Measurements from ENCODE around the gene NEDD8.
A peak's percentile ranks its signal among the peaks of the same experiment; 100 is the strongest.

Gene NEDD8

DNA sequence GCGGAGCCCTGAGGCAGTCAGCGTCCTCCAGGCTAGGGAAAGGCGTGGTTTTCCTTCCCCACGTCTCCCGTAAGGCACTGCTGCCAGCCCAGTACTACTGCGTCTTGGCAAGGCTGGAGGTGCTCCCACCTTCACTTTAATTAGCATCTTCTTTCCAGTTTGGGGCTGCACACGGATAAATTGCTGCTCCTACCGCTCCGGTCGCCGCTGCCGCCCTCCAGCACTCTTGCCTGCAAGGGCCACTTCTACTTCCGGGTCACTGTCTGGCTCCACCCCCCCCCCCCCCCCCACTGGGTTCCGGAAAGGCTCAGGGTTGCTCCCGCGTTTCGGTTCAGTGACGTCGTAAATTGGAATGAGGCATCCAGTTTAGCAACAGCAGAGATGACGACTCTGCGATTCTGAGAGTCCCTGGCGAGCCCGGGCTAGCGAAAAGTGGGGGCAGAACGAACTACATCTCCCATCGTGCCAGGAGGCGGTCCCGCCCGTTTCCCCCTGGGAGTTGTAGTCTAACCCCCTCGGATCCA lies at the start of gene NEDD8:
TSS of gene NEDD8 (minus strand) at position 247 of the 524 bp plus-strand sequence. CDS start at position 147, 100 bp downstream.
- DNase-seq, result peak; percentile 97

DNA sequence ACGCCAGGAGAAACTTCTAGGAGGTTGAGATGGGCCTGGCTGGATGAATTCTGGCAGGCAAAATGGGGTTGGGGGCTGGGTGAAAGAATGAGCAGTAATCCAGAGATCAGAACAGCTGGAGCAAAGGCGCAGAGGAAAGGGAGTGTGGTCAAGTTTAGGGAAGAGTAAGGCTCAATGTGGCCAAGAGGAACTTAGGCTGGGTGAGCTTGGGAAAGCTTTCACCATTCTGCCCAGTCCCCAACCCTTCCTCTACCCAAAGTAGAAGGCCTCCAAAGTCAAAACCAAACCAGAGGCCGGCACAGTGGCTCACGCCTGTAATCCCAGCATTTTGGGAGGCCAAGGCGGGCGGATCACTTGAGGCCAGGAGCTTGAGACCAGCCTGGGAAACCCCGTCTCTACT lies 49.5 kb upstream of the NEDD8 start:
- DNase-seq, result no peak

DNA sequence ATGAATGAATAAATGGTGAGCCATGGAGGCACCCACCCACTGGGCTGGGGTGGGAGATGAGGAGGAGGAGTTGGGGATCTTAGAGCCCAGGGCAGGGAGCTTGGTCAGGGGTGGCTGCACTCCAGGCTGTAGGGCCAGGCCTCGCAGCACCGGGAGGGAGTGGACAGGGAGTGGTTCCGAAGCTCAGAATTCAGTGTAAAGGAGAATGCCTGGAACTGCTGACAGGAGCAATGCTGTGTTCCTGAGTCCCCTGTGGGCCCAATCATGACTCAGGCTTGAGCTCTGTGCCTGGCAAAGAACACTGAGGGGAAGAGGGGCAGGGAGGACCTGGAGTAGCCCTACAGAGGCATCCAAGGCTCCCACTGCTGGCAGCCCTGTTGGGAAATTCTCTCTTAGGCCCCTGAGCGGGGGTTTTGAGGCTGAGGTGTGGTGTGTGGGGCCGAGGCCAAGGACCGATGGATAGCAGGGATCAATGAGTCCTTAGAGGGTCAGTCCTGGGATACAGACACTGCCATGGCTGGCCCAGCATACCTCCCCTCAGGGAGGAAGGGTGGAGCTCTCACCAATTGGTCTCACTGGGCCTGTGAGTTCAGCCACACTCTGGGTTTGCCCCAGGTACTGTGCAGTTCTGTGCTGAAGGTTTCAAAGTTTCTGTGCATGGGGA lies 48.8 kb upstream of the NEDD8 start:
- no peak for DNase-seq

DNA sequence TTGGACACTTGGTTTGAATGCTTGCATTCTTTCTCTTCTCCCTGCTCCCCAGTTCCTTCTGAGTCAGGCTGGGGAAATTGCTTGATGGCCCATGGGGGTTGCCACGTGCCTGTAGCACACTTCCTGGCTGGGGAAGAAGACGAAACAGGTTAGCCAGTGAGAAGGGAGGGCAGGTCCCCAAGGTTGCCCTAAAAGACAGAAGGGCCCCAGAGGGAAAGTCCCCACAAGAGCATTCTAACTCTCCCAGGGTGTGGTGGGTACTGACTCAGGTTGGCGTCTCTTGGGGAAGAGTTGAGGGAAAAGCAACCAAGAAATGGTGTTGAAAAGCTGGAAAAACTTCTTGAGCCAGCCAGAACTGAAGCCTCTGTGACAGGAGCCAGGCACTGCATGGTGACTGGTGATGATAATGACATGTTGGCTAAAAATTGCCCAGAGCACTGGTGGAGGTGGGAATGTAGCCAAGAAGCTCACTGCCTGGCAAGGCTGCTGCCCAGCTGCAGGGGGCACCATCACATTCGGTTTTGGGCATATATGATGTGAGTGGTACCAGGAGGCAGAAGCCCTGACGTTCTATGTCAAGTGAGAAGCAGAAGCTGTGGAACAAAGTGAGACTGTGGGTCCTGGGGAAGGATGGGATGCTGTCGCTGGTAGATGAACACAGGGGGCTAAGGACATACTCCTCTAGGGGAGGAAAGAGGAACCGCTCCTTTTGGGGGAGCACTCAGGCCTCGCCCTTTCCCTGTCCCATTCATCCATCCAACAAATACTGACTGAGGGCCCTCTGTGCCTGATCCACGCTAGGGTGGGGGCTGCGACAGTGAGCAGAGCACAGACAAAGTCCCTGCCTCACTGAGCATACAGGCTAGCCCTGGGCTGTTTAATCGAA lies 47.4 kb upstream of the NEDD8 start:
- no peak for DNase-seq

DNA sequence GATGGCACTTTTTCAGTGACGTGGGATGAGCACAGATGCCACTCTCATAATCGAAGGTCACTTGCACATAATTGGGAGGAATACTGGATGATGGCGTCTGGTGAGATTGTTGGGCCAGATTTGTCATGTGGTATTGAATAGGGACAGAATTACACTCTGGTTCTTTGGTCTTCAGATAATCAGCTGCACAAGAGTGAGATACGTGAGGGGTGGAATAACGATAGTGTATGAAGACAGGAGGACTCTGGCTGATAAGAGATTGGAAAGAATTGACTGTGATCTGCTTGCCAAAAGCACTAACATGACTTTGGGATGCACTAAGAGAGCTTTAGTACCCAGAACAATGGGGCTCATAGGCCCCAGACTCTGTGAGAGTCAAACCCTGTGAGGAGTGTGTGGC lies 46.3 kb upstream of the NEDD8 start:
- DNase-seq, result no peak

DNA sequence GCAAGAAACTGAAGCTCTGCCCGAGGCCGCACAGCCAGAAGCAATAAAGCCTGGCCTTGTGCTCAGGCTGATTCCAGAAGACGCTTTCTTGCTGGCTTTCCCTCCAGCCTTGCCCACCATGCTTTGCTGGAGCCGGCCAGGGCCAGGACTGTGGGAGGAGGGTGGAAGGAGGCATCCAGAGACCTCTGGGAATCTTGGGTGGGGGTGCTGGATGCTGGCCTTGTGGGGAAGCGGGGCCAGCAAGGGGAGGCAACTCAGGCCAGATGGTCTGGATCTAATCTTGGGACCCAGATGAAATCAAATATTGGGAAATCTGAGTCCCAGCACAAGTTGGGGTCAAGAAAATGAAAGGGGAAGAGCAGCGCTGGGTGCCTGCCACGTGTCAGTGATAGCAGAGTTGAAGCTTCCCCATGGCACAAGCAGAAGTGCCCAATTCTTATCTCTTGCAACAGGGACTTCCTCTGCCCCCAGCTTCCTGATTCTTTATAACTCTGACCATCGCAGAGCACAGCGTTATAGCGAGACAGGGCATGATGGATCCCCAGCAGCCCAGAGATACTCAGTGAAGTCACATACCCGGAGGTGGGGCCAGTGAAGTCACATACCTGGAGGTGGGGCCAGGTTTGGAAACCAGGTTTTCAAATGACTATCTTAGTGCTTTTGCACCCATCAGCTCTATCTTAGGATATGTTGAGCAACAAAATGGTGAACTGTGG lies 45.6 kb upstream of the NEDD8 start:
- no peak for DNase-seq

DNA sequence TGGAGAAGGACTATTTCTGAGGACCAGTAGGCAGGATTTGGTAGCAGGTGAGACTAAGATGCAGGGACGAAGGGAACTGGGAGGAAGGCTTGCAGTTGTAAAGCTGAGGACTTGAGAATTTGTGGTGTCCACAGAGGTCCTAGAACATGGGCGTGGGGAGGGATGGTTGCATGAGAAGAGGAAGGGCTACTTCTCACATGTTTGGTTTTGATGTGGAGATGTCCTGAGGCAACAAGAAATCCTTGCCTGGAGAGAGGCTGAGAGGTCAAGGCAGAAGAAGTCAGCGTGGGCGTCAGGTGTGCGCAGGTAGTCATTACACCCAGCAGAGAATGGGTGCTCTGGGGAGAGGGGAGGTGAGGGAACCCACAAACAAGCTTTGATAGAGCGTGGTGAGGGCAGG lies 44.9 kb upstream of the NEDD8 start:
- no peak for DNase-seq

DNA sequence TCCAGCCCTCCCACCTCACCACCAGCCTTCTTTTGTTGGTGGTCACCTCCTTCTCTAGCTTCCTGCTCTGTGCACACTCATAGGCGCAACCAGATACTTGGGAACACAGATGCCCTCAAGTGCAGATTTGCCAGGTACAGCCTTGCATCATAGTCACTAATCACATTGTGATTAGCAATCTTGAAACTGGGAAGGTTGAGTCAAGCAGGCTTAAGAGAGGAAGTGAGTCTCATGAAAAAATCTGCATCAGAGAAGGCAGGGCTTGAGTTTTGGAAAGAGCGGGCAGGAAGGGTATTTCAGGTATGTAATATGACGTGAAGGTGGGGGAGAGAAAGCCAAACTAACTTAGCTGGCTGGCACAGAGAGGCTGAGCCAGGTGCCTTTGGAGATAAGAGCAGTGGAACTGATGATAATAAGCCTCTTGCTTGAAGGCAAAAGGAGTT lies 42.0 kb upstream of the NEDD8 start:
- DNase-seq, result no peak

DNA sequence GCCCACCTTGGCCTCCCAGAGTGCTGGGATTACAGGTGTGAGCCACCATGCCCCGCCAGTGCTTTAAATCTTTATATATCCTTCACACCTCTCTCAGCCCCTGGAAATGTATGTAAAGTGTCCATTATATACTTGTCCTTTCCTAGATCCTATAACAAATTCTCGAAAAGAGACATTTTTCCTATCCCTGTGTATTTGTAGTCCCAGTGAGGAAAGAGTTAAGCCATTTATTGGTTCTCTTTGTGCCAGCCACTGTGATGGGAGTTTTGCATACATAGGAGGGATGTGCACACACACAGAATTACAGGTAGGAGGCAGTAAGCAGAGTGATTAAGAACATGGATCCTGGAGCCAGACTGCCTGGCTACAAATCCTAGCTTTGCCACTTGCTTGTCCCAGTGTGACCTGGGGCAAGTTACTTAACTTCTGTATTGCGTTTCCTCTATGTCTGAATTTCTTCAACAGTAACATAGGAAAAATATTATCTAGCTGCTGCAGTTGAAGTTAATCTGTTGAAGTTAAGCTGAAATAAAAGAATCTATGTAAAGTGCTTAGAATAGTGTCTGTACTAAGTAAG lies 41.3 kb upstream of the NEDD8 start:
- no peak for DNase-seq

DNA sequence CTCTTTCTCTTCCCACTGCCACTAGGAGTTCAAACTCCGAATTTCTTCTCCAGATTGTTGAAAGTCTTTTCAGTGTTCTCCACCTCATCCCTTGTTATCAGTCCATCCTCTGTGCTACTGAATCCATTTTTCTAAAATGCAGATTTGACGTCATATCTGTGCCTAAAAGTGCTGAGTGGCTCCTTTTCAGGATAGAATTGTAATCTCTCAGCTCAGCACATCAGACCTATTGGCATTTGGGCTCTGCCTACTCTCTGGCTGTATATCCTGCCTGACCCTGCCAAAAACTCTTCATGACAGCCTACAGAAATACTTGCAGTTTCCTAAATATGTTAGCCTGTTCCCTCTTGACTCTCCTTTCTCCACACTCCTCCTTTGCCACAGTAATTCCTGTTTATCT lies 40.3 kb upstream of the NEDD8 start:
- DNase-seq, result no peak

DNA sequence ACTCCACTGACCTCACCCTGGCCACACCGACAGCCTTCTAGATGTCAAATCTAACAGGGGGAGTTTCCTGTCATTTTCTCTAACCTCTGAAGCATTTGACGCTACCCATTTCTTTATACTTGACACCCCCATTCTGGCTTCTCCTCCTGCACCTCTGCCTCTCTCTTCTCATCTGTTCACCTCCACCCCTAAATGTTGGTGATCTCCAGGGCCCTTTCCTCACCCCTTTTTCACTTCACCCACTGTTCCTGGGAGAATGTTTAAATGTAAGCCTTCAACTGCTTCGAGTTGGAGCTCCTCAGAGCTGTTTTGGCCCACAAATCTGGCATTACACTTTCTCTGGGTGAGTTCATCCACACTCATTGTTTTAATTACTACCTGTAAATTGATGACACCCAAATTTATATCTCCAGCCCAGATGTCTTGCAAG lies 39.7 kb upstream of the NEDD8 start:
- DNase-seq, result no peak

DNA sequence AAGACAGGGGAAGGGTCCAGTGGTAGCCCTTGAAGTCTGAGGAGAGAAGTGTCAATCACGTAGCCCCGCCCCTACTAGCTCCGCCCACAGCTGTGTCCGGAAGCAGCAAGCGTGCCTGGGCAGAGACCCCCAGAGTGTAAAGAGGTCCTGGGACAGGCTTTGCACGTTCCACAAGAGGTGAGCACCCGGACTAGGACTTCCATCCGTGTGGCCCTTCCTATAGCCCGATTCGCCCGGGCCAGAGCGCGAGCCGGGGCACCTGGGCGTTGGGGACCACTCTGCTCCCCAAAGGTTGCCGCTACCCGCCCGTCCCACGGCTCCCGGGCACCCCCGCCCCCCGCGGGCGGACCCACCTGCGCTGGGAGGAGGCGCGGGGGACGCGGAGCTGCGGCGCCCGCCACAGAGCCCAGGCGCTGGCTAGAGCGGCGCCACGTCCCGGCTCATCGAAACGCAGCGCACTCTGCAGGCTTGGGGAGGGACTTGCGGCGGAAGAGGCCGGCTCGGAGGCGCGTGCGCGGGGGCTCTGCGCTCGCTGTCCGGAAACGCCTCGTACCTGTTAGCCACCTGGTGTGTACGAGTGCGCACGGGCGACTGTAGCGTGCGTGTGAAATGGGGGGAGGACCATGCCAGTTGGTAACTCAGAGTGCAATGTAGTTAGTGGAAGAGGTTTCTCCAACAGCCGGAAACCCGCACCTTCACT lies 39.1 kb upstream of the NEDD8 start, which contains the start of gene RABGGTA:
TSS of gene RABGGTA (minus strand) at position 464 of the 700 bp plus-strand sequence. CDS start 482 bp downstream, outside the sequence.
- peak; percentile 91 for DNase-seq

DNA sequence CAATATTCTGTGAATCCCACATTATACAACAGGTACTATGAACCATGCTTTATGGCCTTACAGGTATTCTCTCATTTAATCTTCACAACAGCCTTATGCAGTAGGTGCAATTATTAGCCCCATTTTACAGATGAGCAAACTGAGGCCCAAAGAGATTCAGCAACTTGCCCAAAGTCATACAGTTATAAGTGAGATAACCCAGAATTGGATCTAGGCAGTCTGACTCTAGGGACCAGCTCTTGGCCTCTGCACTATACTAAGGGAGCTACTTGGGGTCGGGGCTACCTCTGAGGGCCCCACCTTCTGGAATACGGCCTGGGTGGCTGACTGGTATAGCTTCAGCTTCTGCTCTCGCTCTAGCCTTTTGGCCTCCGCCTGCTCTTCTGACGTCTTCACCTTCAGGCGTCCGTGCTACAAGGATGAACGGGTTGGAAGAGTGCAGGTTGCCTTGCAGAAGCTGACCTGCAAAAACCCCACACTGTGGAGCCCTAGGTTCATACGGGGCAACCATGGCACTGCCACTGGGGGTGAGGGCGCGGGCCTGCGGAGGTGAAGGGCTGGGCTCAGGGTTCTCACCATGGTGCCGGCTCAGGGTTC lies 38.5 kb upstream of the NEDD8 start:
- no peak for DNase-seq

DNA sequence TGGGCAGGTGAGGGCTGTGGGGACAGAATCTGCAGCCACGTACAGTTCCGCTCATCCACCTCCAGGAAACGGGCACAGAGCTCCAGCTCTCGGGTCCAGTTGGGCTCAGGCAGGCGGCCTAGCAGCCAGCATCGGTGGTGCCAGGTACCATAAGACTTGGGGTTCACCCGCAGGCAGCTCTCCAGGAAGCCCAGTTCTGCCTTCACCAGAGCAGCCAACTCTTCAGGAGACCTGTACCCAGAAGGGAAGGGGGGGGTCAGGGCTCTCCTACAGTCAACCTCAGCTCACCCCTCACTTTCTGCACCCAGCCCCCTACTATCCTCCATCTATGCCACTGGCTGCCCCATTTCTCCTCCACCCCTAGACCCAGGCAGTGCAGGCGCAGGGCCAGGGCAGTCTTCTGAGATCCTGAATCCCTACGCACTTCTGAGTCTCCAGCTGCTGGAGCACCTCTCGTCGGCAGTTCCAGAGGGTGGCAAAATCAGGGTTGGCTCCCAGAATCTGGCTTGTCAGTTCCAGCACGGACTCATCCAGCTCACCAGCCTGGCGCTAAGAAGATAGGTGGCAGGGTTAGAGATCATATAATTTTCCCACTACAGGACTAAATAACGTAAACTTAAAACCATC lies 37.9 kb upstream of the NEDD8 start:
- no peak for DNase-seq

DNA sequence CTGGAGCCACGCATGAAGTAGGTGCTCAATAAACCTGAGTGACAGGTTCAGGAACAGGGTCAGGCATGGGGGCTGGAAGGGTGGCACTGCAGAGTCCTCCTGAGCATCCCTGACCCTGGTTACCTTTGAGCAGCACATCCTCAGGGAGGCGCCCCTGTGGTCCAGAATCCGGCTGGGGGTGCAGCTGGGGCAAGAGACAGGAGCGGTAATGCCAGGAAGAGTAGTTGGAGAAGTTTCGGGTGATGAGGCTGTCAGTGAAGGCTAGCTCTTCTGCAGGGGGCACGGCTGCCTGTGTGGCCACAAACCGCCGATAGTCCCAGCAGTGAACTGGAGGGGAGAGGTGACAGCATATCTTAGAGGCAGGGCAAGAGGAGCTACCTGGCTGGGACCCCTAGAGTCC lies 37.2 kb upstream of the NEDD8 start:
- no peak for DNase-seq

DNA sequence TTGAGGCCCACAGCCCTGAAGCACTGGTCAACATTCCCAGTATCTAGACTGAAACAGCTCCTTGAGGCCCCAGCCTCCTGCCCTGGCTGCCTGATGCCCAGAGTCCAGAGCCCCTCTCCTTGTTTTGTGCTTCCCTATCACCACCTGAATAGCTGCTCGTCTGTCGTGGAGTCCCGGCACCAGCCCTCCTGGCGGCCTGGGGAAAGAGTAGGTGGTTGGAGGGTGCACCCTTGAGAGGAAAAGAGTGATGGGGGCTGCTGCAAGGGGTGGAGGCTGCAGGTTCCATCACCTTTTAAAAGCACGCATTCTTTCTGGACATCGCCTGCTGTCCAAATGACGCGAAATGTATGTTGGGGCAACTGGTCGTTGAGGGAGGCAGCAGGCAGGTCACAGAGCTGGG lies 36.1 kb upstream of the NEDD8 start:
- DNase-seq, result no peak

DNA sequence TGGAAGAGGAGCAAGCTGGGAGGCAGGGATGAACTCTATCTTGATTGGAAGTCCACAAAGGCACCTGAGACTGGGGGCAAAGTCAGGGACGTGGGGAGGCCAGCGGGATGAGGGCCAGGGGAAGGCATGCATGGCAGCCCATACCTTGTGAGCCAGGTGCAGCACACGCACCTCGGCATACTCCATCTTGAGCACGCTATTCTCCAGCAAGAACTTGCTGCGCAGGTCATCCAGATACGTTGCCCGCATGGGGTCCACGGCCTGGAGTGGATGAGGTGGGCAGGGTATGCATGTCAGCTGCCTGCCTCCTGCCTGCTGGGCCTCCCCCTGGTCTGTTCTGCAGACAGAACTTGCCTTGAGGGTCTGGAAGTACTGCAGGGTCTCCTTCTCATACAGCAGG lies 35.3 kb upstream of the NEDD8 start:
- no peak for DNase-seq

DNA sequence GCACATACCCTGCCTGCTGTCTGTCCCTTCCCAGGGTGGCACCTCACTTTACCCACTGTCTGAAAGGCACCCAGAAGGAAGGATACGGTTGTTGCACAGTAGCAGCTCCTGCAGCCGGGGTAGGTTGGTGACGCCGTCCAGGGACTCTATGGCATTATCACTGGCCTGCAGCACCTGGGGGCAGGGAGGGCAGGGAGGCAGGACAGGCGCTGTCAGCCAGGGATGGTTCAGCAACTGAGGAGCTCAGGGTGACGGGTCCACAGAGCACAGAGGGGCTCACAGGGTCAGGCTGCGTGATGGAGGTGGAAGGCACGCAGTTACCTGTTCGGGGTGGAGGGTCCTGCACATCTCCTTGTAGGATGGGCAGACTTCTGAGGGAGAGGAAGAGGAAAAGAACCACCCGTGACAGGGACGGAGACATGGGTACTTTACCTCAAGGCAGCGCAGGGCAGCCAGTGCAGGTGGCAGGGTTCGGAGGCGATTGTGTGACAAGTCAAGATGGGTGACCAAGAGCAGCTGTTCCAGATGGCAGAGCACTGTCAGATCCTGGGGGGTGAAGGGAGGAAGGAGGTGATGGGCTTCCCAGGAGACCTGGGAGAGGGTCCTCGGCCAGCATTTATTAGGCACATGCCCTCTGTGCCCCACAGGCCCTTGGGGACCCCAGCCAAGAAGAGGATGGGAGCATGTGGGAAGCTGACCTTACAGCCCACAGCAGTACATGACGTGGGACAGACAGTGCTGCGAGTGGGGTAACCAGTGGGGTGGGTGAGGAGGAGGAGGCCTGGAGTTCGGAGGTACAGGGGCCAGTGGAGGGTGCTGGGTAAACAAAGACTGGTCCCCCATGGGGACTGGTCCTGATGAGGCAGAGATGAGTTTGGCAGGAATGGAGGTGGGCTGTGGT lies 34.4 kb upstream of the NEDD8 start:
- no peak for DNase-seq

DNA sequence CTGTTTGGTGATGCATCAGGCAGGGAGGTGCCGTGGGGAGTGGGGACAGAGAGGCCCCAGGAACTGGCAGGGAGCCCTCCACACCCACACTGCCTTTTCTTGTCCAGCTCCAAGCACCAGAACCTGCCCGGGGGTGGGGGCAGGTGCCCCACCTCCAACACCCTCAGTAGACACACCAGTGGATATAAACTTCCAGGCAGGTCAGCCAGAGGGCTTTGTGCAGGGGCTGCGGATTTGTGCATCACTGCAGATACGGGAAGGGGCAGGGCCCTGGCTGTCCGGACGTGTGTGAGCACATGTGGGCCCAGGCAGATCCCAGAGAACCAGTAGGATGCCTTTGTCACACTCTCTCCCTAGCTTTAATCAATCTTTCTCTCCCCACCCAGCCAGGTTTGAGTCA lies 32.1 kb upstream of the NEDD8 start:
- DNase-seq, result no peak

DNA sequence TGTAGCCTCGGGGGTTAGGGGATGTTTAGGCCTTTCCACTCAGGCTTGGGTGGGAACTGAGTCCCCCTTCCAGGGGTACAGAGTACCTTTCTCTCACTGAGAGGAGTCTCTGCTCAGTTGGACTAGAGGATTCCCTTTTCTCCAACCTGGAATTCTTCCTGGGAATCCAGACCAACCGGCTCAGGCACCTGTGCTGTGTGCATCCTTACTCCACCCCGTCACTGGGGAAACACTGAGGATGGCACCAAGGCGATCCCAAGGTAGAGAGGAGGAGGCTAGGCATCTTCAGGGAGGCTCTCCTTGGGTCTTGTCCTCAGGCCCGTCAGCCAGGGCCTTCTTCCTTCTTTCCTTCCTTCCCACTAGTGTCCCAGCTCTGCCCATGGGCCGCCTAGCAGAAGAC lies 31.7 kb upstream of the NEDD8 start:
- DNase-seq, result no peak
